ENCODE data around the gene TMC3.
"Not testable (repeated sequence)": the region's sequence is repeated elsewhere in the genome, so short reads cannot be mapped to it uniquely, and the experiment has no call there.

DNA sequence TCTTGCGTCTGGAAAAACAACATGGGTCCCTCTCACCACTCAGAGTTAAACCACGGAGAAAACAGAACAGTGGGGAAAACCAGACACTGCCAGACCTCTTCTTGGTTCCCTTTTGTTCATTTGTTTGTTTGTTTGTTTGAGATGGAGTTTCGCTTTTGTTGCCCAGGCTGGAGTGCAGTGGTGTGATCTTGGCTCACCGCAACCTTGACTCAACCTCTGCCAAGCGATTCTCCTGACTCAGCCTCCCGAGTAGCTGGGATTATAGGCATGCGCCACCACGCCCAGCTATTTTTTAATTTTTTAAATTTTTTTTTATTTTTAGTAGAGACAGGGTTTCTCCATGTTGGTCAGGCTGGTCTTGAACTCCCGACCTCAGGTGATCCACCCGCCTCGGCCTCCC, 25.3 kb downstream of the TMC3 start:
- TF ChIP-seq, protein P1, sequence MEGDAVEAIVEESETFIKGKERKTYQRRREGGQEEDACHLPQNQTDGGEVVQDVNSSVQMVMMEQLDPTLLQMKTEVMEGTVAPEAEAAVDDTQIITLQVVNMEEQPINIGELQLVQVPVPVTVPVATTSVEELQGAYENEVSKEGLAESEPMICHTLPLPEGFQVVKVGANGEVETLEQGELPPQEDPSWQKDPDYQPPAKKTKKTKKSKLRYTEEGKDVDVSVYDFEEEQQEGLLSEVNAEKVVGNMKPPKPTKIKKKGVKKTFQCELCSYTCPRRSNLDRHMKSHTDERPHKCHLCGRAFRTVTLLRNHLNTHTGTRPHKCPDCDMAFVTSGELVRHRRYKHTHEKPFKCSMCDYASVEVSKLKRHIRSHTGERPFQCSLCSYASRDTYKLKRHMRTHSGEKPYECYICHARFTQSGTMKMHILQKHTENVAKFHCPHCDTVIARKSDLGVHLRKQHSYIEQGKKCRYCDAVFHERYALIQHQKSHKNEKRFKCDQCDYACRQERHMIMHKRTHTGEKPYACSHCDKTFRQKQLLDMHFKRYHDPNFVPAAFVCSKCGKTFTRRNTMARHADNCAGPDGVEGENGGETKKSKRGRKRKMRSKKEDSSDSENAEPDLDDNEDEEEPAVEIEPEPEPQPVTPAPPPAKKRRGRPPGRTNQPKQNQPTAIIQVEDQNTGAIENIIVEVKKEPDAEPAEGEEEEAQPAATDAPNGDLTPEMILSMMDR (IDR thresholded peaks at IDR 0.05; ENCODE audit: poor library complexity), result not testable (repeated sequence)
- not testable (repeated sequence) for TF ChIP-seq EZH2 (IDR thresholded peaks at IDR 0.05; ENCODE audit: borderline replicate concordance); EZH2phosphoT487 (IDR thresholded peaks at IDR 0.05; ENCODE audit: low read depth, severe bottlenecking, unreplicated experiment)

All from hepatocyte (in vitro differentiated cells).